Immature natural killer cell (primary cell): Measurements from ENCODE around the gene FAM83F. TPM values are rescaled to one million over a fixed set of nuclear protein-coding genes. Genes with fewer than 3 reads are reported as not detected.
A peak's percentile ranks its signal among the peaks of the same experiment; 100 is the strongest.

Experiments used
- DNase-seq, 3 donors: peaks; one replicate each; pipeline ENCODE4 v3.0.0; 2022; ENCODE audit warnings: mixed read lengths in 1 of 3
- H3K27ac Mint-ChIP-seq, 6 donors: one replicate each; pipeline ENCODE4 v1.8.0; 2020; ENCODE audit warnings: mixed read lengths in 6 of 6, mild to moderate bottlenecking in 5 of 6, inconsistent platforms in 4 of 6, moderate library complexity in 3 of 6
- H3K27me3 Mint-ChIP-seq, 3 donors: one replicate each; pipeline ENCODE4 v1.8.0; 2020 to 2021; ENCODE audit warnings: low read depth in 3 of 3, mild to moderate bottlenecking in 3 of 3, mixed read lengths in 3 of 3, moderate library complexity in 3 of 3, inconsistent platforms in 1 of 3
- H3K36me3 Mint-ChIP-seq, 3 donors: one replicate each; pipeline ENCODE4 v1.8.0; 2020; ENCODE audit warnings: mixed read lengths in 3 of 3, inconsistent platforms in 2 of 3, mild to moderate bottlenecking in 2 of 3
- H3K4me1 Mint-ChIP-seq, 2 donors: one replicate each; pipeline ENCODE4 v1.8.0; 2020; ENCODE audit warnings: inconsistent platforms in 2 of 2, mild to moderate bottlenecking in 2 of 2, mixed read lengths in 2 of 2, moderate library complexity in 1 of 2
- H3K4me3 Mint-ChIP-seq, 5 donors: one replicate each; pipeline ENCODE4 v1.8.0; 2020; ENCODE audit warnings: mild to moderate bottlenecking in 5 of 5, mixed read lengths in 5 of 5, inconsistent platforms in 3 of 5, moderate library complexity in 3 of 5
- H3K9me3 Mint-ChIP-seq, 6 donors: one replicate each; pipeline ENCODE4 v1.8.0; 2020; ENCODE audit warnings: mild to moderate bottlenecking in 6 of 6, mixed read lengths in 6 of 6, inconsistent platforms in 4 of 6, moderate library complexity in 3 of 6
- polyA plus RNA-seq, 3 donors: library from polyadenylated mRNA; unstranded; fragments of 300-500 nt; fragmentation: Illumina TruSeq; gene quantifications; one replicate each; pipeline ENCODE4 v1.2.3, GENCODE V29; 2021

The FAM83F gene
- polyA plus RNA-seq, 3 donors from 2014 or later = not detected

- no peak overlapping the region for H3K27ac Mint-ChIP-seq
- H3K27me3 Mint-ChIP-seq = peaks cover 0 to 3% (median 0%) of the 10 kb centered on the region in 3 donors
- no peak for DNase-seq
- H3K4me3 Mint-ChIP-seq = no peak overlapping the region
- H3K9me3 Mint-ChIP-seq = no peaks in the 10 kb centered on the region
- H3K36me3 Mint-ChIP-seq = no peaks in the 10 kb centered on the region
- no peaks in the 10 kb centered on the region for H3K4me1 Mint-ChIP-seq
Observed at GRCh38 chr22:40031766-40032470, 37.2 kb downstream of the FAM83F start.

DNA sequence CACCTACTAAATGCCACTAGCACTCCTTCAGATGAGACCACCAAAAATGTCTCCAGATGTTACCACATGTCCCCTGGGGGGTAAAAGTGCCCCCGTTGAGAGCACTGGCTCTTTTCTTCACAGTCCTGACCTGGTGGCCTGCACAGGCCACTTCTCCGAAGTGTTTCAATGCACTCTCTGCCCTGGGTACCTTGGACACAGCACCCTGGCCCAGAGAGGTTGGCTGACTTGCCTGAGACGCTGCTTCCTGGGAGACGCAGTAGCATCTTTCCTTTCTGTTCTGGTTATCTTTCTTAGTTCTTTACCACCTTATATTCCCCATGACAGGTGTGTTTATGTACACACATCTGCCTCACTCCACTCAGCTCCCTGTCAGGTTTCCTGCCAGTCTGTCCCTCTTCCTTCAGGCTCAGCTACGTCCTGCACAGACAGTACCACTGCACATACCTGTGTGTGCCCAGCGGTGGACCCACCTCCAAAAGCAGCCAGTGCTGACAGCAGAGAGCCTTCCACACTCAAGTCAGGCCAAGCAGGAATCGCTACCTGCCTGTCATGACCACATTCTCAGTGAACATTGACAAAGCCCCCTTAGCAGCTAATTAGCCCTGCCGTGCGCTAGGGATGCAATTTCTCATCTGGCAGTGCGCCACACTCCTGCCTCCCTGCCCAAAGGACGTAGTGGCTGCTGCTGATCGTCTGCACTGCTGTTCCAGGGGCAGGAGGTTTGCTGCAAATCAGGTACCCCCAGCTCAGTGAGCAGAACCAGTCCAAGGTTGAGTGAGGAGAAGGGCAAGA lies 39.0 kb downstream of the FAM83F start:
- peaks cover 0 to 4% (median 2%) of the 10 kb centered on the region in 3 donors for H3K27me3 Mint-ChIP-seq
- no peaks in the 10 kb centered on the region for H3K36me3 Mint-ChIP-seq
- DNase-seq = no peak
- H3K27ac Mint-ChIP-seq = peak overlapping the region in 1 of 6 donors; percentile 78
- H3K4me3 Mint-ChIP-seq = no peak overlapping the region
- peaks cover 0 to 3% (median 0%) of the 10 kb centered on the region in 6 donors for H3K9me3 Mint-ChIP-seq
- no peaks in the 10 kb centered on the region for H3K4me1 Mint-ChIP-seq

- Mint-ChIP-seq H3K4me1 (no peaks in the 10 kb centered on the region), H3K27ac (no peak overlapping the region), H3K36me3 (no peaks in the 10 kb centered on the region), H3K27me3 (peaks cover 0 to 6% (median 4%) of the 10 kb centered on the region in 3 donors), H3K4me3 (no peak overlapping the region), H3K9me3 (peaks cover 0 to 3% (median 0%) of the 10 kb centered on the region in 6 donors)
- DNase-seq = no peak
Observed at GRCh38 chr22:40035351-40035750, 40.6 kb downstream of the FAM83F start.

GRCh38 chr22:40036126-40036525 lies 41.4 kb downstream of the FAM83F start:
- no peaks in the 10 kb centered on the region for H3K36me3 Mint-ChIP-seq
- no peaks in the 10 kb centered on the region for H3K4me1 Mint-ChIP-seq
- H3K4me3 Mint-ChIP-seq = no peak overlapping the region
- peaks cover 0 to 3% (median 0%) of the 10 kb centered on the region in 6 donors for H3K9me3 Mint-ChIP-seq
- no peak overlapping the region for H3K27ac Mint-ChIP-seq
- peaks cover 1 to 6% (median 4%) of the 10 kb centered on the region in 3 donors for H3K27me3 Mint-ChIP-seq
- DNase-seq = no peak

DNA sequence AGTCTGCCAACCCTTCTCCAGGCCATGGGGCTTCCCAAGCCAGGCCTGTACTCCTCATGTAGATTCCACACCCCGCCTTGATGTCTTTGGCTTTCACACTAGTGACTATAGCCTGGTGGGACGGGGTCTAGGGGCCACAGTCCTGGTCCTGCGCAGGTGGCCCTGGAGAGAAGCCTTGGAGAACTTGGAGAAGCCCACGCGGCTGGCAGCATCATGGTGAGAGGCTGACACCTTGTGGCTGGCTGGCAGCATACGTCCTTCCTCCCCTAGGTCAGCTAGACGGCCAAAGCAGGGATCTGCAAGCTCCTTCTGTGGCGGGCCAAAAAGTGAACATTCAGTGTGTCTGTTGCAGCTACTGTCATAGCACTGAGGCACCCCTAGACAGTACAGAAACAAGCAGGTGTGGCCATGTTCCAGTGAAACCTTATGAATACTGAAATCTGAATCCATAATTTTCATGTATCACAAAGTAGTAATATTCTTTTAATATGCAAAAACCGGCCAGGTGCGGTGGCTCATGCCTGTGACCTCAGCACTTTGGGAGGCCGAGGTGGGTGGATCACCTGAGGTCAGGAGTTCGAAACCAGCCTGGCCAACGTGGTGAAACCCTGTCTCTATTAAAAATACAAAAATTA lies 42.0 kb downstream of the FAM83F start:
- DNase-seq = peak; percentile 35 to 55 (median 51)
- H3K4me3 Mint-ChIP-seq = no peak overlapping the region
- no peak overlapping the region for H3K27ac Mint-ChIP-seq
- H3K36me3 Mint-ChIP-seq = no peaks in the 10 kb centered on the region
- no peaks in the 10 kb centered on the region for H3K4me1 Mint-ChIP-seq
- H3K27me3 Mint-ChIP-seq = peaks cover 1 to 6% (median 3%) of the 10 kb centered on the region in 3 donors
- H3K9me3 Mint-ChIP-seq = peaks cover 0 to 3% (median 0%) of the 10 kb centered on the region in 6 donors

GRCh38 chr22:40037320-40037719 lies 42.6 kb downstream of the FAM83F start:
- H3K27ac Mint-ChIP-seq = no peak overlapping the region
- H3K9me3 Mint-ChIP-seq = peaks cover 0 to 3% (median 0%) of the 10 kb centered on the region in 6 donors
- H3K36me3 Mint-ChIP-seq = no peaks in the 10 kb centered on the region
- DNase-seq = no peak
- peaks cover 1 to 8% (median 3%) of the 10 kb centered on the region in 3 donors for H3K27me3 Mint-ChIP-seq
- H3K4me1 Mint-ChIP-seq = no peaks in the 10 kb centered on the region
- no peak overlapping the region for H3K4me3 Mint-ChIP-seq

- H3K4me3 Mint-ChIP-seq = no peak overlapping the region
- DNase-seq = no peak
- H3K4me1 Mint-ChIP-seq = peaks cover 13% of the 10 kb centered on the region in 2 donors
- no peak overlapping the region for H3K27ac Mint-ChIP-seq
- peaks cover 8 to 16% (median 9%) of the 10 kb centered on the region in 3 donors for H3K27me3 Mint-ChIP-seq
- peaks cover 0 to 3% (median 0%) of the 10 kb centered on the region in 6 donors for H3K9me3 Mint-ChIP-seq
- no peaks in the 10 kb centered on the region for H3K36me3 Mint-ChIP-seq
Observed at GRCh38 chr22:40039482-40040115, 44.8 kb downstream of the FAM83F start.

- peaks cover 10 to 18% (median 17%) of the 10 kb centered on the region in 3 donors for H3K27me3 Mint-ChIP-seq
Observed at GRCh38 chr22:40040927-40041326, 46.2 kb downstream of the FAM83F start.

DNA sequence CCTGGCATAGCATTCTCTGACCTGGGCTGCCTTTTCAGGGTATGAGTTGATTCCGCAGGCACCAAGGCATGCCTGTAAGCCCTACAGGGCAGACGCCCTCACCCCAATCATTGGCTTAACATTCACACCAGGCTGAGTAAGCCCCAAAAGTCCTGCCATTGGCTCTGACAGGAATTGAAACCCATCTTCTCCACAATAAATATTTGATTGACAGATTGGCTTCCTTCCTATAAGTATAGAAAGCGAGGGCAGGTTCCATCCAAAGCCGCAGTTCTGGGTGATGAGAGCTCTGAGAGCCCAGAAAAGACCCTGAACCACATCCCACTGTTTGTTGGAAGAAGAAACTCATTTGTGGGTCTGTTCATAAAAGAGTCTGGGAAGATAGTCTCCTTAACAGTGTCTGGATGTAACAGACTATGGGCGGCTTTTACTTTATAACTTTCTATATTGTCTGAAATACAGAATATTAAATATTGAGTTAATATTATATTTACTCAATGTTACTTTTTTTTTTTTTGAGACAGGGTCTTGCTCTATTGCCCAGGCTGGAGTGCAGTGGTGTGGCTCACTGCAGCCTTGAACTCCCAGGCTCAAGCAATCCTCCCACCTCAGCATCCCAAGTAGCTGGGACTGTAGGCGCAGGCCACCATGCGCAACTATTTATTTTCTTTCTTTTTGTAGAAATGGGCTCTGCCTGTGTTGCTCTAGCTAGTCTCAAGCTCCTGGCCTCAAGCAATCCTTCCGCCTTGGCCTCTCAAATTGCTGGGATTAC lies 46.8 kb downstream of the FAM83F start:
- Mint-ChIP-seq H3K27me3 (peaks cover 13 to 21% (median 18%) of the 10 kb centered on the region in 3 donors), H3K9me3 (peaks cover 0 to 3% (median 0%) of the 10 kb centered on the region in 6 donors), H3K27ac (no peak overlapping the region), H3K4me1 (peaks cover 23% of the 10 kb centered on the region in 2 donors), H3K4me3 (no peak overlapping the region), H3K36me3 (no peaks in the 10 kb centered on the region)
- no peak for DNase-seq

More at GRCh38 chr22:40040927-40041326, 46.2 kb downstream of the FAM83F start:
- Mint-ChIP-seq H3K36me3 (no peaks in the 10 kb centered on the region), H3K4me1 (peaks cover 19 to 20% of the 10 kb centered on the region in 2 donors), H3K27ac (no peak overlapping the region), H3K9me3 (peaks cover 0 to 3% (median 0%) of the 10 kb centered on the region in 6 donors), H3K4me3 (no peak overlapping the region)
- DNase-seq = no peak

GRCh38 chr22:40042312-40042711 lies 47.6 kb downstream of the FAM83F start:
- DNase-seq = no peak
- H3K9me3 Mint-ChIP-seq = peaks cover 0 to 3% (median 0%) of the 10 kb centered on the region in 6 donors
- H3K27me3 Mint-ChIP-seq = peaks cover 13 to 21% (median 18%) of the 10 kb centered on the region in 3 donors
- no peaks in the 10 kb centered on the region for H3K36me3 Mint-ChIP-seq
- peaks cover 25 to 29% of the 10 kb centered on the region in 2 donors for H3K4me1 Mint-ChIP-seq
- H3K27ac Mint-ChIP-seq = peak overlapping the region in 3 of 6 donors; percentile 41 to 83 (median 81)
- H3K4me3 Mint-ChIP-seq = no peak overlapping the region

DNA sequence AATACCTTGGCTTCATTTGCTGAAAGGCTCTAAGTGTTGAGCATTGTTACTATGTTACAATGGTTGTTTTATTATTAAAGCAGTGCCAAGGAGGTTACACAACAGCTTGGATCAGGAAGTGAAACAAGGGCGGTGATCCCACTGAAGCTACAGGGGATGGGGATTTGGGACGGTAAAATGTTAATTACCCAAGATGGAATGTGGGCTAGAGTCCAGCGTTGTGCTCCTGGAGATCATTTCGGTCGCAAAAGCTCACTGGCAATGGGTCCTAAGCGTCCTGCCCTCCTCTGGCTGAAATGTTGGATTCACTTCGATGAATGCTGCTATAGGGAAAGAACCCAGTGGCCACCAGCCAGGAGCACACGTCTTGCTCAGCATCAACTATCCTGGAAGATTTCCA lies 48.3 kb downstream of the FAM83F start:
- peaks cover 13 to 19% (median 17%) of the 10 kb centered on the region in 3 donors for H3K27me3 Mint-ChIP-seq
- H3K36me3 Mint-ChIP-seq = no peaks in the 10 kb centered on the region
- DNase-seq = no peak
- peak overlapping the region in 4 of 5 donors; percentile 60 to 99 (median 82) for H3K4me3 Mint-ChIP-seq
- peaks cover 31 to 37% of the 10 kb centered on the region in 2 donors for H3K4me1 Mint-ChIP-seq
- H3K9me3 Mint-ChIP-seq = peaks cover 0 to under 1% (median 0%) of the 10 kb centered on the region in 6 donors
- H3K27ac Mint-ChIP-seq = peak overlapping the region; percentile 83 to 100 (median 100)

DNA sequence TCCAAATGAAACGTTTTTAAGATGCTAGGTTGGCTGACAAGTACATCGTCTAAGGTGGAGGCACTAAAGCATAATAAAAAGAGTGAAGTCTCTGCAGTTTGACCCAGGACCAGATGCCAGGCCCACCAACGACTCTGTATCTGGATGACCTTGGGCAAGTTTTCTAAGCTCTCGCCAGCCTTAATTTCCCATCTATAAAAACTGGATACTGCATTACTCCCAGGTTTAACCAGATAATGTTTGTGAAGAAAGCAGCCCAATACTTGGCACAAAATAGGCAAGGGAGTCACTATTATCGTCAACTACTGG lies 49.0 kb downstream of the FAM83F start:
- H3K36me3 Mint-ChIP-seq = no peaks in the 10 kb centered on the region
- DNase-seq = no peak
- H3K4me1 Mint-ChIP-seq = peaks cover 36 to 44% of the 10 kb centered on the region in 2 donors
- peak overlapping the region; percentile 93 to 99 (median 98) for H3K4me3 Mint-ChIP-seq
- H3K27me3 Mint-ChIP-seq = peaks cover 13 to 19% (median 15%) of the 10 kb centered on the region in 3 donors
- H3K9me3 Mint-ChIP-seq = no peaks in the 10 kb centered on the region
- H3K27ac Mint-ChIP-seq = peak overlapping the region; percentile 98 to 100 (median 100)
